HK-2 (cell line): ENCODE measurements around the gene AATK.

Experiments used
- DNase-seq: peaks from one replicate; pipeline ENCODE4 v3.0.0-alpha.2; 2018; ENCODE audit not compliant: unreplicated experiment

AATK gene

GRCh38 chr17:81166033-81166492, at the start of gene AATK:
AATK (minus strand) TSS chr17:81166221; CDS start chr17:81165992, 229 bp downstream.
- DNase-seq: no peak

GRCh38 chr17:81213978-81214377, 48.0 kb upstream of the AATK start:
- DNase-seq: no peak

GRCh38 chr17:81212365-81212764, 46.3 kb upstream of the AATK start:
- DNase-seq: no peak

GRCh38 chr17:81210868-81211267, 44.8 kb upstream of the AATK start:
- no peak for DNase-seq

GRCh38 chr17:81210466-81210865, 44.4 kb upstream of the AATK start:
- DNase-seq: no peak

GRCh38 chr17:81209141-81209540, 43.1 kb upstream of the AATK start:
- DNase-seq: no peak

- DNase-seq: no peak
These were observed 42.6 kb upstream of the AATK start for GRCh38 chr17:81208651-81209050.

GRCh38 chr17:81207610-81208581, 41.9 kb upstream of the AATK start:
- DNase-seq: no peak

GRCh38 chr17:81206657-81207056, 40.6 kb upstream of the AATK start:
- DNase-seq: no peak

- no peak for DNase-seq
These were observed 40.1 kb upstream of the AATK start for GRCh38 chr17:81206166-81206565.

GRCh38 chr17:81204578-81204977, 38.6 kb upstream of the AATK start:
- no peak for DNase-seq

- no peak for DNase-seq
These were observed 37.1 kb upstream of the AATK start for GRCh38 chr17:81203136-81203535.

GRCh38 chr17:81202318-81202717, 36.3 kb upstream of the AATK start:
- no peak for DNase-seq

- DNase-seq: no peak
These were observed 34.9 kb upstream of the AATK start for GRCh38 chr17:81200695-81201580.

GRCh38 chr17:81200201-81200600, 34.2 kb upstream of the AATK start:
- DNase-seq: no peak

- DNase-seq: no peak
These were observed 33.4 kb upstream of the AATK start for GRCh38 chr17:81199482-81199830.

GRCh38 chr17:81198826-81199481, 32.9 kb upstream of the AATK start:
- no peak for DNase-seq

GRCh38 chr17:81197831-81198490, 31.9 kb upstream of the AATK start:
- no peak for DNase-seq

- no peak for DNase-seq
These were observed 31.4 kb upstream of the AATK start for GRCh38 chr17:81197409-81197795.

GRCh38 chr17:81196505-81197408, 30.7 kb upstream of the AATK start:
- no peak for DNase-seq
